Body of pancreas (tissue), 4 donors: ENCODE data around the gene THUMPD1.

ENCODE experiments used
- CTCF ChIP-seq, 7 experiments: fragments of 450-650 bp in 4 of 7; fragments of 200-600 bp in 3 of 7; sonication (generic) in 3 of 7; IDR thresholded peaks; one replicate each; pipeline ENCODE4 v1.5.1; 2016 to 2019; ENCODE audit warnings: antibody characterized with exemption in 7 of 7
- POLR2A ChIP-seq, 3 donors: fragments of 450-650 bp; IDR thresholded peaks; one replicate each; pipeline ENCODE4 v1.6.1; 2016; ENCODE audit warnings: antibody characterized with exemption in 3 of 3, mild to moderate bottlenecking in 2 of 3

GRCh38 chr16:20743591-20743990 is 2.0 kb upstream of the THUMPD1 start:
- no peak for TF ChIP-seq CTCF (IDR thresholded peaks at IDR 0.05)
- TF ChIP-seq POLR2A (IDR thresholded peaks at IDR 0.05): no peak
